Stimulated activated memory B cell treated with anti-CD40 and anti-IgM and Interleukin-4, amounts not matched to agents 10 μg/mL and 1 μg/mL and 100 μg/mL, for 72 hours (primary cell): ENCODE data around the gene RFTN1.

Experiments
- ATAC-seq: fragments of 150-1000 bp; cut with Tn5 transposase; 2 replicates; pipeline ENCODE4 v1.10.0; 2021
- H3K27ac Mint-ChIP-seq: one replicate; pipeline ENCODE4 v1.8.0; 2022; ENCODE audit warnings: mild to moderate bottlenecking, mixed read lengths
- H3K27me3 Mint-ChIP-seq: one replicate; pipeline ENCODE4 v1.8.0; 2022; ENCODE audit warnings: mixed read lengths
- H3K36me3 Mint-ChIP-seq: one replicate; pipeline ENCODE4 v1.8.0; 2022; ENCODE audit warnings: mixed read lengths
- H3K4me1 Mint-ChIP-seq: one replicate; pipeline ENCODE4 v1.8.0; 2022; ENCODE audit warnings: mixed read lengths
- H3K4me3 Mint-ChIP-seq: one replicate; pipeline ENCODE4 v1.8.0; 2022; ENCODE audit warnings: mild to moderate bottlenecking, moderate library complexity, mixed read lengths
- H3K9me3 Mint-ChIP-seq: one replicate; pipeline ENCODE4 v1.8.0; 2022; ENCODE audit warnings: mixed read lengths

The RFTN1 gene

DNA sequence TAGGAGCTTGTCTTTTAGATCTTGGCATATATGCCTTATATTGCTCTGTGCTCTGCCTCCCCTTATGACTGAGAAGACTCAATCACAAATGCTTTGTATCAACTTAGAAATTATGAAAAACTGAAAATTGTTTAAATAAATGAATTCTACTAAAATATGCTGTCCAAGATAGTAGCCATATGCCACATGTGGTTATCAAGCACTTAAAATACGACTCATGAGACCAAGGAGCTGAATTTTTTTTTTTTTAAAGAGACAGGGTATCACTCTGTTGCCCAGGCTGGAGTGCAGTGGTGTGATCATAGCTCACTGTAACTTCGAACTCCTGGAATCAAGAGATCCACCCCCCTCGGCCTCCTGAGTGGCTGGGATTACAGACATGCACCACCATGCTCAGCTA, 118.3 kb downstream of the RFTN1 start:
- no peak overlapping the region for H3K27ac Mint-ChIP-seq
- ATAC-seq, result no peak
- H3K4me3 Mint-ChIP-seq, result no peak overlapping the region
- H3K36me3 Mint-ChIP-seq, result peaks cover 58% of the 10 kb centered on the region
- no peaks in the 10 kb centered on the region for H3K9me3 Mint-ChIP-seq
- no peaks in the 10 kb centered on the region for H3K27me3 Mint-ChIP-seq
- peaks cover 27% of the 10 kb centered on the region for H3K4me1 Mint-ChIP-seq

DNA sequence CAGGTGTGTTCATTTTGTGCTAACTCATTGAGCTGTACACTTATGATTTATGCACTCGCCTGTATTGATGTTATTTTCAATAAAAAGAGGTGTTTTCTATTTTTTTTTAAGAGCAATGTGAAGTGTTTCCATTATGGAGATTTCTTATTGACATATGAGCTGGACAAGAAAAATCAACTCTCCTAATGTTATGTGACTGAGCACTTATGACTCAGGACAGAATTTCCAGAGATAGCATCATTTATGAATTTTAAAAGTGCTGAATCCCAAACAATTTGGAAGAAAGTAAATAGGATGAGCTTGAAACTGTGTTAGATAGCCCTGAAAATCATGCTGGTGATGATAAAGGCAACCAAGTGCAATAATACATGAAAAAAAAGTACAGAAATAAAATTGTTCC, 118.9 kb downstream of the RFTN1 start:
- H3K4me1 Mint-ChIP-seq, result peaks cover 26% of the 10 kb centered on the region
- no peak overlapping the region for H3K27ac Mint-ChIP-seq
- no peak for ATAC-seq
- H3K9me3 Mint-ChIP-seq, result no peaks in the 10 kb centered on the region
- no peaks in the 10 kb centered on the region for H3K27me3 Mint-ChIP-seq
- no peak overlapping the region for H3K4me3 Mint-ChIP-seq
- H3K36me3 Mint-ChIP-seq, result peaks cover 57% of the 10 kb centered on the region

DNA sequence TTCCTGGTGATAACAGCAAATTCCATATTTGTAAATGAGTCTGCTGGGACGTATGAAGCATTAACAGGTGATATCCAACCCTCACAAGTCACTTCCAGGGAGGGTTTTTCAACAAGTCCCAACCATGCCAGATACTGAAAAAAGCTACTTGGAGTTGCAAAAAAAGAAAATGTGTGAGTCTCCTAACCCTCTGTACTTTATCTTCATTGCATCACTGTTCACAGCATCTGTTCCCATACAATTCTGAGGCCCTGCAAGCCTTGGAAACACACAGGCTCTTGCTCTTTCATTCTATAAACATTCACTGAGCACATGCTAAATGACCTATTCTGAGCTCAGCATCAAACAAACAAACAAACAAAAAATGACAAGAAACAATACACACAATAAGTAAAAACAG, 120.8 kb downstream of the RFTN1 start:
- Mint-ChIP-seq H3K4me3 (no peak overlapping the region), H3K9me3 (no peaks in the 10 kb centered on the region), H3K27ac (no peak overlapping the region), H3K36me3 (peaks cover 68% of the 10 kb centered on the region), H3K27me3 (no peaks in the 10 kb centered on the region), H3K4me1 (peaks cover 34% of the 10 kb centered on the region)
- no peak for ATAC-seq

DNA sequence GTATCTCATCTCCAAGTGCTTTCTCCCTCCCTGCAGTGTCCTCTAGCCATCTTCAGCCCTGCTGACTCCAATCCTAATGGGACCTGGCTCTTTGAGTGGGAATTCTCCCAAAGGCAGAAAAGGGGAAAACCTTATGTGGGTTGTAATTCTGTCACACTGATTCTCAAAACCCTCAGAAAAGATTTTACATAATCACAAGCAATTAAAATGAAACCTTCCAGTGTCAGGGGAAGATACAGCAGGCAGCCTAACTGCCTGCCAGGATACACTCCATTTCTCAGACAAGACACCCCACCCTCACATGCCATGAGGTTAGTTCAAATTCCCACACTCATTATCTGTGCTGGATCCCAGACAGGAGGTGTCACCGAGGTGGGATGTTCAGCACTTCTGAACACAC, 121.4 kb downstream of the RFTN1 start:
- H3K9me3 Mint-ChIP-seq, result no peaks in the 10 kb centered on the region
- H3K27ac Mint-ChIP-seq, result no peak overlapping the region
- H3K27me3 Mint-ChIP-seq, result no peaks in the 10 kb centered on the region
- no peak for ATAC-seq
- peaks cover 41% of the 10 kb centered on the region for H3K4me1 Mint-ChIP-seq
- peaks cover 68% of the 10 kb centered on the region for H3K36me3 Mint-ChIP-seq
- no peak overlapping the region for H3K4me3 Mint-ChIP-seq

DNA sequence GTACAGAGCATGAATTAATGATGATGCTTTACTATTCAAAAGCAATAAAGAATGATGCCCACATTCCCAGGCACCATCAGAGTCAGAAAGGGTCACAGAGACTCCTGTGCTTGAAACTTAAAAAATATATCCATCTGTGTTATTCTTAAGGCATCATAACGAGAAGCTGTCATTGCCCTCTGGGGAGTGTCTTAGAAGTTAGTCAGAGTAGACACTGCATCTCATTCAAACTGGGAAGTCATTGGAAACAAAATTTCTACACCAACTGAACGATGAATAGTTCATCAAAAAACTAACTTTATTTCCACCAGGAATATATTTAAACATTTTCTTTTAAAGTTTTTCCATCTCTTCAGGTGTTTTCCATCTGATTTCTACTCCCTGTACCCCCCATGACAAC, 122.9 kb downstream of the RFTN1 start:
- Mint-ChIP-seq H3K4me3 (no peak overlapping the region), H3K27ac (no peak overlapping the region), H3K9me3 (no peaks in the 10 kb centered on the region), H3K27me3 (no peaks in the 10 kb centered on the region), H3K4me1 (peaks cover 48% of the 10 kb centered on the region), H3K36me3 (peaks cover 68% of the 10 kb centered on the region)
- no peak for ATAC-seq

DNA sequence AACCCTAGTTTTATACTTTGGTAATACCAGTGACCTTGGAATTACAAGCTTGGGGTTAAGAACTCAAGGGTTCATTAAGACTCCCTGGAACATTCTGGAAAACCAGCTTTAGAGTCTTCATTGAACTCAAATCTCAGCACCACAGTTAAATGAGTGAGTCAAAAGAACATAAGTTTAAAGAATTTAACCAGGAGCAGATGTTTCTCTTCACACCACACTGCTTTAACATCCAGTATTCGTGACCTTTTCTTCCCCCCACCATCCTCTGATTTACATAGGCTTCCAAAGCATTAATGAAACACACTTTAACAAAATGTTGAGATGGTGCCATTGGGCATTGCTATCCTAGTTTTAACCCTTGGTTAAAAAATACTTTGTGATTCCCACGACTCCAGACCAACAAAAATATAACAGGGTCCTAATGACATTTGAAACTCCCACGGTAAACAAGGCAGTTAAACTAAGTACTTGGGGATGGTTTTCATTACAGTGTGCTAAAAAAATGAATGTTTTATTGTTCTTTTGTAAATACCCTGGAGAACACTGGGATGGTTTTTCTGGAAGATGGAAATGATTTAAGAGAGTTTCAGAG, 124.6 kb downstream of the RFTN1 start:
- Mint-ChIP-seq H3K4me3 (no peak overlapping the region), H3K36me3 (peaks cover 69% of the 10 kb centered on the region), H3K4me1 (peaks cover 48% of the 10 kb centered on the region), H3K27me3 (no peaks in the 10 kb centered on the region), H3K9me3 (no peaks in the 10 kb centered on the region), H3K27ac (no peak overlapping the region)
- ATAC-seq, result no peak

DNA sequence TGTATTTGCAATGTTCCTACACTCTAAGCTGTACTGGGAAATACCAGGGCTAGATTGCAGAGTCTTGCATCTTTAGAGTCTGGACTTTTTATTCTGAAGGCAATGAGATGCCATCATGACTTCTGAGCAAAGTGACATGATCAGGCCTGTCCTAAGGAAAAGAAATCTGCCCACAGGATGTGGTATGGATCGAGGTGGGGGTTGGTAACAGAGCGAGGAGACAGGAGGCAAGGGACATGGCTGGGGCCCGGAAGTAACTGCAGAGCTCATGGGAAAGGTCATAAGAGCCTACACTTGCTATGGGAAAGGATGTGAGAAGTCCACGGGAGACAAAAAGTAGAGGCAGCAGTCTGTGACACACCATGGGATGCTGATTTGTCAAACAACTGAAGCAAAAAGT, 126.9 kb downstream of the RFTN1 start:
- Mint-ChIP-seq H3K27ac (no peak overlapping the region), H3K27me3 (no peaks in the 10 kb centered on the region), H3K4me3 (no peak overlapping the region), H3K36me3 (peaks cover 84% of the 10 kb centered on the region), H3K9me3 (no peaks in the 10 kb centered on the region), H3K4me1 (peaks cover 62% of the 10 kb centered on the region)
- no peak for ATAC-seq

DNA sequence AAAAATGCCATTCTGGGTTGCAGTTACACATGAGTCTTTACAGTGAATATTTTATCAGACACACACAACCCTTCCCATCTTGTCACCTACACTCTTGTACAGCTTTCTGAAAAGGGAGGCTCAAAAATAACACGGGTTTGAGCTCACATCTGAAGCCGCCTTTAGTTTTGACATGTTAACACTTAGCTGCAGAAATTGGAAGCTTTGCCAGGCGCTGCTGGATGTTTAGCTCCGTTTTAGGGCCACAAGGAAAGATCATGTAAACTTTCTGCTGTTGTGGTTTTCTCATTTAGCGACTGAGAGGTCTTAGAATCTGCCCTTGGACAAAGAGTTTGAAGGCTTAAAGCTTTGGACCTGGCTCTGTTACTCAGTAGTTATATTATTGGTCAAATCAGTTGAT, 128.3 kb downstream of the RFTN1 start:
- peaks cover 91% of the 10 kb centered on the region for H3K36me3 Mint-ChIP-seq
- H3K27me3 Mint-ChIP-seq, result no peaks in the 10 kb centered on the region
- H3K9me3 Mint-ChIP-seq, result peaks cover 3% of the 10 kb centered on the region
- ATAC-seq, result no peak
- H3K27ac Mint-ChIP-seq, result no peak overlapping the region
- H3K4me3 Mint-ChIP-seq, result no peak overlapping the region
- peaks cover 66% of the 10 kb centered on the region for H3K4me1 Mint-ChIP-seq

DNA sequence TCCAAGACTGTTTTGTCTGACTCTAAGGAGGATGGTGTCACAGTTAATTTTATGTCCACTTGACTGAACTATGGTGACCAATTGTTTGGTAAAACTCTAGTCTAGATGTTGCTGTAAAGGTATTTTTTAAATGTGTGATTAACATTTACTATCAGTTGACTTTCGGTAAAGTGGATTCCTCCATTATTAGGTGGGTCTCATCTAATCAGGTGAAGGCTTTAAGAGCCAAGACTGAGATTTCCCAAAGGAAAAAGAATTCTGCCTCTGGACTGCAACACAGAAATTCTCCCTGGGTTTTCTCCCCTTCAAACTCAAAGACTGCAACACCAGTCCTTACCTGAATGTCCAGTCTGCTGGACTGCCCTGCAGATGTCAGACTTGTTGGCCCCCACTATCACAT, 129.6 kb downstream of the RFTN1 start:
- Mint-ChIP-seq H3K4me3 (no peak overlapping the region), H3K36me3 (peaks cover 85% of the 10 kb centered on the region), H3K27ac (no peak overlapping the region), H3K4me1 (peaks cover 66% of the 10 kb centered on the region), H3K9me3 (peaks cover 3% of the 10 kb centered on the region), H3K27me3 (no peaks in the 10 kb centered on the region)
- ATAC-seq, result no peak

DNA sequence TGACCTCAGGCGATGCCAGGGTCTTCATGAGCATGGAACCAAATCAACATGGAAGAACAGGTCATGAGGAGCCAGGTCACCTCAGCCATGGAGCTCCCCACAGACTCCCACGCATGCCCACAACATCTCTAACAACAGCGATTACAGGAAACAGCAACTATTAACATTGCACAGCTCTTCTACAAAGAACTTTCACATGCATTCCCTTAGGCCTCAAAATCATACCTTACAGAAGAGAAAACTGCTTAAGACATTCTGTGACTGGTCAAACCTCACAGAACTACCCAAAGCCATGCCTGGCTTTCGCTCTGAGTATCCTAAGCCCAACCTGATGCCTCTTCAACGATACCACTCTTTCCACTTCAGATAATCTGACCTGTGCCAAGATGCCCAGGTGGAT, 130.7 kb downstream of the RFTN1 start:
- Mint-ChIP-seq H3K9me3 (peaks cover 3% of the 10 kb centered on the region), H3K4me1 (peaks cover 72% of the 10 kb centered on the region)

DNA sequence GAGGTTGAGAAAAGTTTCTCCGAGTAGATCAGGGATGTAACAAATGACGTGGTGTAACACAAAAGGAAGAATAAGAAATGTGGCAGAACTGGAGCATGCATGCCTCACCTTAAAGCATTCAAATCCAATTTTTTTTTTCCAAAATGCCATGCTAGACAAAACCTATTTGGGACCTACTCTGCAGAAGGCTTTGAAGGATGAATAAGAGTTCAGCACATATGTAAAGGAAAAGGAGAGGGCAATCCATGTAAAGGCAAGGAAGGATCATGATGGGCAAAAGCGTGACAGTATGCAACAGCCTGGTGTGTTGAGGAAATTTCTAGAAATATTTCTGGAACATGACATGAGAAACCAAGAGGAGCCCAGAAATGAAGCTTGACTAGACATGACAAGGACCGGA, 132.1 kb downstream of the RFTN1 start:
- Mint-ChIP-seq H3K4me1 (peaks cover 72% of the 10 kb centered on the region), H3K27ac (peak overlapping the region; percentile 94), H3K4me3 (no peak overlapping the region), H3K9me3 (peaks cover 3% of the 10 kb centered on the region), H3K27me3 (no peaks in the 10 kb centered on the region), H3K36me3 (peaks cover 86% of the 10 kb centered on the region)
- ATAC-seq, result no peak

More for the DNA sequence above, 130.7 kb downstream of the RFTN1 start:
- Mint-ChIP-seq H3K27ac (peak overlapping the region; percentile 69), H3K36me3 (peaks cover 86% of the 10 kb centered on the region), H3K4me3 (no peak overlapping the region), H3K27me3 (no peaks in the 10 kb centered on the region)
- ATAC-seq, result peak; percentile 44

DNA sequence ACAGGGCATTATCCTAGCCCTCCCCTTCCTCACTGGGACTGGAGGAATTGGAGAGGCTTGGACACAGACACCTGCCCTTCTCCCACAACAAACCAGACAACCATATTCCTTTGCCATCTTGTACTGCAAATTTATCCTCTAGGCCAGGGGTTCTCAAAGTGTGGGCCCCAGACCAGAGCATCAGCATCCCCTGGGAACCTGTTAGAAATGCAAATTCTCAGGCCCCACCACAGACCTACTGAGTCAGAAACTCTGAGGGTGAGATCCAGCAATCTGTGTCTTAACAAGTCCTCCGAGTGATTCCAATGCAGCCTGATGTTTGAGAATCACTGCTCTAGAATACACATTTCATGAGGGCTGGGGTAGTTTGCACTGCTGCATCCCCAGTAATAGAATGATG, 133.1 kb downstream of the RFTN1 start:
- ATAC-seq, result no peak
- Mint-ChIP-seq H3K4me3 (no peak overlapping the region), H3K27ac (peak overlapping the region; percentile 94), H3K9me3 (peaks cover 3% of the 10 kb centered on the region), H3K4me1 (peaks cover 80% of the 10 kb centered on the region), H3K27me3 (no peaks in the 10 kb centered on the region), H3K36me3 (peaks cover 87% of the 10 kb centered on the region)

DNA sequence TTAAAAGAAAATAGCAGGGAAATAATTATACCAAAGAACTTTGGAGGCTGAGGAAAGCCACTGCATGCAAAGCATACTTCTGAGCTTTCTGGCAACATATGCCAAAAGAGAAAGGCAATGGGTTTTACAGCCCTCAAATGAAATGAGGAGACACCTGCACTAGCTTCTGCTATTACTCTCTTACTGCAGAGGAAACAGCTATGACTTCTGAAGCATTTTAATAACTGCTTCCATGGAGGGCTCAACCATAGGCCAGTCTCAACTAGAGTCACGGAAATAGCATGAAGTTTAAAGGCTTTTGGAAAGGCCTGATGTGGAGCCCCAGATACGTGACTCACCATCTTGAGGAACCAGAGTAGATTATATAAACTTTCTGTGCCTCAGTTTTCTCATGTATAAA, 133.7 kb downstream of the RFTN1 start:
- H3K9me3 Mint-ChIP-seq, result peaks cover 3% of the 10 kb centered on the region
- no peak overlapping the region for H3K4me3 Mint-ChIP-seq
- ATAC-seq, result no peak
- H3K27me3 Mint-ChIP-seq, result no peaks in the 10 kb centered on the region
- peak overlapping the region; percentile 94 for H3K27ac Mint-ChIP-seq
- peaks cover 86% of the 10 kb centered on the region for H3K4me1 Mint-ChIP-seq
- H3K36me3 Mint-ChIP-seq, result peaks cover 89% of the 10 kb centered on the region

DNA sequence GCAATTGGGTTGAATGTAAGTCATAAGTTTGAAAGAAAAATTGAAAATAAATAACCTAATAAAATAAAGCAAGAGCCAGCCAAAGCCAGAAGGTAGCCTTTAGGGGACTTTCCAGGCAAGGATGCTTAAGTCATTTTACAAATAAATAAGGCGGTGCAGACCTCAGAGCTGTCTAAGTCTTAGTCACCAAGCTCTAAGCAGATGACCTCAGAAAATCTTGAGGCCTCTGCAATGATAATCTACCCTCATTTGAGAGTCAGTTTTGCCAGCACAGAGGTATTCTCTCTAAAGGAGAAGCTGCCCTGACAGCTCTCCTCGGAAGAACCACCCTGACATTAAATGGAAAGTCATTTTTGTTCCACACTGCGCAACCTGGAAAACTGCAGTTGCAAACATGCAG, 134.6 kb downstream of the RFTN1 start:
- H3K27ac Mint-ChIP-seq, result peak overlapping the region; percentile 94
- peaks cover 3% of the 10 kb centered on the region for H3K9me3 Mint-ChIP-seq
- H3K27me3 Mint-ChIP-seq, result no peaks in the 10 kb centered on the region
- peaks cover 92% of the 10 kb centered on the region for H3K36me3 Mint-ChIP-seq
- H3K4me1 Mint-ChIP-seq, result peaks cover 95% of the 10 kb centered on the region
- peak; percentile 62 for ATAC-seq
- peak overlapping the region; percentile 29 for H3K4me3 Mint-ChIP-seq

DNA sequence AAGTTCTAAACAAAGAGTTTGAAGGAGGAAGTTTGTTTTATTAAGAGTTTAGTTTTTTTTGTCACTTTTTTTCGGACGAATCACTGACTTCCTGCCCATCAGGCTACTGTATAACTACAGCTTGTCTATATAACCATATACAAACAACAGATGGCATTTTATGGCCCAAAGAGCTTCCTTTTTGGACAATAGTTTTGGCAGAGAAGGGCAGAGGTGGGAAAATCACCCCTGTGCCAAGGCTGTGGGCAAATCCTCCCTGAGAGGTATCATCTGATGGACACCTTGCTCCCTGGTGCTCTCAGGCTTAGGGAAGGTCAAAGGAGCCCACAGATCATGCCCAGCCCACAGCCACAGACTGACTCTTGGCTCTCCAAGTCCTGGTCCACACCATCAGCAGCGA, 135.1 kb downstream of the RFTN1 start:
- H3K4me1 Mint-ChIP-seq, result peaks cover 96% of the 10 kb centered on the region
- H3K27ac Mint-ChIP-seq, result peak overlapping the region; percentile 94
- H3K27me3 Mint-ChIP-seq, result no peaks in the 10 kb centered on the region
- peaks cover 92% of the 10 kb centered on the region for H3K36me3 Mint-ChIP-seq
- H3K4me3 Mint-ChIP-seq, result peak overlapping the region; percentile 29
- peaks cover 3% of the 10 kb centered on the region for H3K9me3 Mint-ChIP-seq
- ATAC-seq, result no peak

DNA sequence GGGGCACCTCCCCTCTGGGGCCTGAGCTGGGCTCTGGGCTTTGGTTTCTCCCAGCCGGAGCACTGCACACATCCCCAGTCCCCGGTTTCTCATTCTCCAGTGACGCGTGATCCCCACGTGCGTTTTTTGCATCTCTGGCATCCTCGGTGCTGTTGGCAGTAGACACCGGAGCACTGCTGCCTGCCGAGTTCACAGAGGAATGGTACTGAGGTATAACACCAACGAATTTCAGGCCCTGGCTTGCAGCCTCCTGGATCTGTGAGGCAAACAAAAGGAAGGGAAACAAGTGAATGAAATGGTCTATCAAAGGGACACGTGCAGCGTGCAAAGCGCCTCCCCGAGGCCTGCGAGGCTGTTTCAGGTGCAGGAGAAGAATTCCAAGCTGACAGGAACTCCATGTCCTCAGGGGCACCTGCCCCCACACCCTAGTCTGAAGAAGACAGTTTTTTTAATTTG, 135.6 kb downstream of the RFTN1 start:
- peaks cover 92% of the 10 kb centered on the region for H3K36me3 Mint-ChIP-seq
- H3K4me3 Mint-ChIP-seq, result peak overlapping the region; percentile 40
- H3K9me3 Mint-ChIP-seq, result peaks cover 3% of the 10 kb centered on the region
- no peaks in the 10 kb centered on the region for H3K27me3 Mint-ChIP-seq
- peaks cover 96% of the 10 kb centered on the region for H3K4me1 Mint-ChIP-seq
- peak overlapping the region; percentile 94 for H3K27ac Mint-ChIP-seq
- no peak for ATAC-seq

DNA sequence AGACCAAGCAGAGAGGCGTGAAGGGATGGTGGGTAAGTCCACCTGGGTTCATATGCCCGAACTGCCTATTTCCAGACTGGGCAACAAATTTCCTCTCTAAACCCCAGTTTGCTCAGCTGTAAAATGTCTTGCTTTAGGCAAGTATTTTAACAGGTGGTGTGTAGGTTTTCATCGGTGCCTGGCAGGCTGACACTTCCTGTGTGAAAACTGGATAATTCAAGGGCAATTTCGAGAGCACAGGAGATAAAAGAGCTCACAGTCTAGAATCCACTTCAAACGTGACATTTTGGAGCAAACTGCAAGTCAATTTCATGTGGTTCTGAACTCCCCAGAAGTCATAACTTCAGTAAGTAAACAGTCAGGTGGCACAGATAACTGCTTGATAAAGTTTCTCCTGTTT, 136.3 kb downstream of the RFTN1 start:
- H3K27me3 Mint-ChIP-seq, result no peaks in the 10 kb centered on the region
- peaks cover 3% of the 10 kb centered on the region for H3K9me3 Mint-ChIP-seq
- no peak overlapping the region for H3K4me3 Mint-ChIP-seq
- peaks cover 96% of the 10 kb centered on the region for H3K4me1 Mint-ChIP-seq
- peak overlapping the region; percentile 94 for H3K27ac Mint-ChIP-seq
- no peak for ATAC-seq
- peaks cover 92% of the 10 kb centered on the region for H3K36me3 Mint-ChIP-seq
